ENCODE data around the gene LYSET. TPM values are rescaled to one million over a fixed set of nuclear protein-coding genes. Genes with fewer than 3 reads are reported as not detected.
A peak's percentile ranks its signal among the peaks of the same experiment; 100 is the strongest.
"Not testable (repeated sequence)": the region's sequence is repeated elsewhere in the genome, so short reads cannot be mapped to it uniquely, and the experiment has no call there.

LYSET gene
- total and polyA plus RNA-seq, 12 donors, result 19.5 to 29.7 (median 24.8) TPM

DNA sequence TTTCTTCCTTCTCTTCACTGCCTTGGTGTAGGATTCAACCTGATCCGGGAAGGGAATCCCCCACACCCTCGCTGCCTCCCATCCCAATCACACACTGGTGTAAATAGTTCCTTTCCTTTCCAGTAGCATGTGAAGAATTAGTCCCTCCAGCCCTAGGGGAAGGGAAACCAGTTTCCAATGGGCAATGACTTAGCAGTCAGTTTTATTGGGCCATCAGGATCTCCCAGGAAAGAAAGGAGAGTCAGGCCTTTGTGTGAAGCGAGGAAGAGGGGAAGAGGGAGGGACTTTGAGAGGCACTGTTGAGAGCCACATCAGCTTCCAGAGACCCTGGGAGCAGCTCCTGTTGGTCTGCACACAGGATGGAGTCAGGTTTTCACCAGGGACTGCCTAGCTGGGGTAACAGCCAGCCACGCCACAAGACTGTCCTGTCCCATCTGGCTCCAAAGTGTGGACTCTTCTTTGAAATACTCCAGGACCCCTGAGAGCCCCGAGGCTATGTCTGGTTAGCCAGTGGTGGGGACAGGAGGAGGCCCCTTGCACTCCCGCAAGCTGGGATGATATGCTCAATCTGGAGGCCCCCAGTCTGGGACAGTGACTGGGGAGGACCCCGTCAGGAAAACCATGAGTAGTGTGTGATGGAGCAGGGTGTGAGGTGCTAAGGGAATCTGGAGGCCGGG lies 28.3 kb upstream of the LYSET start:
- intact Hi-C loops (cut with DNase I), result no loop called here
- Histone ChIP-seq H3K9me3 (no peaks in the 10 kb centered on the region), H3K4me1 (no peaks in the 10 kb centered on the region), H3K27ac (no peak overlapping the region), H3K4me3 (no peak overlapping the region), H3K36me3 (no peaks in the 10 kb centered on the region), H3K27me3 (no peaks in the 10 kb centered on the region)
- WGBS, 2 donors, result 73 to 74% methylated on average over 8 of the region's 8 CpGs
- ATAC-seq, result no peak
- TF ChIP-seq, protein P1, sequence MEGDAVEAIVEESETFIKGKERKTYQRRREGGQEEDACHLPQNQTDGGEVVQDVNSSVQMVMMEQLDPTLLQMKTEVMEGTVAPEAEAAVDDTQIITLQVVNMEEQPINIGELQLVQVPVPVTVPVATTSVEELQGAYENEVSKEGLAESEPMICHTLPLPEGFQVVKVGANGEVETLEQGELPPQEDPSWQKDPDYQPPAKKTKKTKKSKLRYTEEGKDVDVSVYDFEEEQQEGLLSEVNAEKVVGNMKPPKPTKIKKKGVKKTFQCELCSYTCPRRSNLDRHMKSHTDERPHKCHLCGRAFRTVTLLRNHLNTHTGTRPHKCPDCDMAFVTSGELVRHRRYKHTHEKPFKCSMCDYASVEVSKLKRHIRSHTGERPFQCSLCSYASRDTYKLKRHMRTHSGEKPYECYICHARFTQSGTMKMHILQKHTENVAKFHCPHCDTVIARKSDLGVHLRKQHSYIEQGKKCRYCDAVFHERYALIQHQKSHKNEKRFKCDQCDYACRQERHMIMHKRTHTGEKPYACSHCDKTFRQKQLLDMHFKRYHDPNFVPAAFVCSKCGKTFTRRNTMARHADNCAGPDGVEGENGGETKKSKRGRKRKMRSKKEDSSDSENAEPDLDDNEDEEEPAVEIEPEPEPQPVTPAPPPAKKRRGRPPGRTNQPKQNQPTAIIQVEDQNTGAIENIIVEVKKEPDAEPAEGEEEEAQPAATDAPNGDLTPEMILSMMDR (IDR thresholded peaks at IDR 0.05), result no peak
- no peak for DNase-seq

DNA sequence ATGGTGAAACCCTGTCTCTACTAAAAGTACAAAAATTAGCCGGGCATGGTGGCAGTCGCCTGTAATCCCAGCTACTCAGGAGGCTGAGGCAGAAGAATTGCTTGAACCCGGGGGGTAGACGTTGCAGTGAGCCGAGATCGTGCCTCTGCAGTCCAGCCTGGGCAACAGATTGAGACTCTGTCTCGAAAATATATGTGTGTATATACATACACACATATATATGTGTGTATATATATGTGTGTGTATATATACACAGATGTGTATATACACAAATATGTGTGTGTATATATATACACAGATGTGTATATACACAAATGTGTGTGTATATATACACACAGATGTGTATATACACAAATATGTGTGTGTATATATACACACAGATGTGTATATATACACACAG lies 26.8 kb upstream of the LYSET start:
- H3K4me3 ChIP-seq; DNase-seq; H3K4me1 ChIP-seq; intact Hi-C loops (cut with DNase I); H3K9me3 ChIP-seq; H3K27me3 ChIP-seq; ATAC-seq; H3K27ac ChIP-seq; H3K36me3 ChIP-seq: not testable (repeated sequence)
- 93 to 94% methylated on average over 7 of the region's 7 CpGs for WGBS, 2 donors

DNA sequence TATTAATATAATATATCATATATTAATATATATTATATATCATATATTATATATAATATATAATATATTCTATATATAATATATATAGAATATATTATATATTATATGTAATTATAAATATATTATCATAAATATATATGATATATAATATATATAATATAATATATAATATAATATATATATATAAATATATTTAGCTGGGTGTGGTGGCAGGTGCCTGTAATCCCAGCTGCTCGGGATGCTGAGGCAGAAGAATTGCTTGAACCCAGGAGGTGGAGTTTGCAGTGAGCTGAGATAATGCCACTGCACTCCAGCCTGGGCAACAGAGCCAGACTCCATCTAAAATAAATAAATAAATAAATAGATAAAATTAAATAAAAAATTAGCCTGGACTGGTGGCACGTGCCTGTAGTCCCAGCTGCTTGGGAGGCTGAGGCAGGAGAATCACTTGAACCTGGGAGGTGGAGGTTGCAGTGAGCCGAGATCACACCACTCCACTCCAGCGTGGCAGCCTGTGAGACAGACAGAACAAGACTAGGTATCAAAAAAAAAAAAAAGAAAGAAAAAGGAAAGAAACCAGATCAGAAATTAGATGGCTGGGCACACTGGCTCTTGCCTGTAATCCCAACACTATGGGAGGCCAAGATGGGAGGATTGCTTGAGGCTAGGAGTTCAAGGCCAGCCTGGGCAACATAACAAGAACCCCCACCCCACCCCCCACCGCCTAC lies 25.3 kb upstream of the LYSET start:
- not testable (repeated sequence) for H3K4me1 ChIP-seq
- 58 to 70% methylated on average over 5 of the region's 5 CpGs for WGBS, 2 donors

DNA sequence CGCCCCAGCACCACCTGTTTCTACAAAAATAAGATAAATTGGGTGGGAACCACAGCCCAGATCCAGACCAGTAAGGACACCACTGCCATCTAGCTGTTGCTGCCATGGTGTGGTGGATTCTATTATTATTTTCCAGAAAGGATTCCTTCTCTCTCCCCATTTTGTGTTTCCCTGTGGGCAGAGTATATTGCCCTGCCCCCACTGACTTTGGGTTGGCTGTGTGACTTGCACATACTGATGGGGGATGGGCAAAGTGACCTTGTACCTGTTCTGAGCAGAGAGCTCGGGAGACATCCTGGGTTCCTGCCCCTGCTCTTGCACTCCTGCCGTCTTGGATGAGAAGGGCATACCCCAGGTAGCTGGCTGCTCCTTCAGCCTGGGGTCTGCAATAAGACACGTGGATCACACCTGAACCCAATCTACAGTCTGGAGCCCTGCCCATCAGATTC lies 24.7 kb upstream of the LYSET start:
- intact Hi-C loops (cut with DNase I), result no loop called here
- Histone ChIP-seq H3K27ac (no peak overlapping the region), H3K36me3 (no peaks in the 10 kb centered on the region), H3K9me3 (peaks cover 0 to 2% (median 0%) of the 10 kb centered on the region in 11 donors), H3K27me3 (no peaks in the 10 kb centered on the region), H3K4me3 (no peak overlapping the region), H3K4me1 (no peaks in the 10 kb centered on the region)
- TF ChIP-seq, protein P1 (IDR thresholded peaks at IDR 0.05), result peak in 6 of 9 donors; percentile 21 to 45 (median 34)
- WGBS, 2 donors, result 36 to 37% methylated on average over 4 of the region's 4 CpGs
- no peak for DNase-seq
- ATAC-seq, result no peak

More for the DNA sequence above, 25.3 kb upstream of the LYSET start:
- DNase-seq; H3K27ac ChIP-seq; ATAC-seq; H3K36me3 ChIP-seq; H3K4me3 ChIP-seq; H3K9me3 ChIP-seq; H3K27me3 ChIP-seq; intact Hi-C loops (cut with DNase I): not testable (repeated sequence)

DNA sequence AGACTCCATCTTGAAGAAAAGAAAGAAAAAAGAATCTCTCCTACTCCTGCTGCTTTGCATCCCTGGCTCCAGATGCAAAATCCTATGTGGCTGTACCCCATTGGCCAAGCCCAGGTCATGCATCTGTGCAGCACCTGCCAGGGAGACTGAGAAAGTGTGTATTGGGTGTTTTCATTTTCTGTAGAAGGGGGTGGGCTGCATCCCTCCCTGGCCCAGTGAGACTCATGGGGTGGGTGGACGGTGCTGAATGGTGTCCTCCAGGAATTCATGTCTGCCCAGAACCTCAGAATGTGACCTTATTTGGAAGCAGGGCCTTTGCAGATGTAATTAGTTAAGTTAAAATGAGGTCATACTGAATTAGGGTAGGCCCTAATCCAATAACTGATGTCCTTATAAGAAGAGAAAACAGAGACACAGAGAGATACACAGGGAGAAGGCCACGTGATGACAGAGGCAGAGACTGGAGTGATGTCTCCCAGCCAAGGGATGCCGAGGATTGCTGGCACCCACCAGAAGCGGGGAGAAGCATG lies 23.6 kb upstream of the LYSET start:
- no peak for ATAC-seq
- no peaks in the 10 kb centered on the region for H3K36me3 ChIP-seq
- no peak for DNase-seq
- no peaks in the 10 kb centered on the region for H3K27me3 ChIP-seq
- TF ChIP-seq, protein P1 (IDR thresholded peaks at IDR 0.05), result no peak
- H3K4me1 ChIP-seq, result no peaks in the 10 kb centered on the region
- peaks cover 0 to 2% (median 0%) of the 10 kb centered on the region in 11 donors for H3K9me3 ChIP-seq
- intact Hi-C loops (cut with DNase I), result no loop called here
- H3K27ac ChIP-seq, result no peak overlapping the region
- no peak overlapping the region for H3K4me3 ChIP-seq
- WGBS, 2 donors, result 54 to 58% methylated on average over 4 of the region's 4 CpGs

Measured in heart right ventricle (tissue), 16 donors.